ENCODE measurements around the gene MKS1. TPM values are rescaled to one million over a fixed set of nuclear protein-coding genes. Genes with fewer than 3 reads are reported as not detected.
A peak's percentile ranks its signal among the peaks of the same experiment; 100 is the strongest.

MKS1 gene
- total RNA-seq, 1 donor, result 1.2 TPM

DNA sequence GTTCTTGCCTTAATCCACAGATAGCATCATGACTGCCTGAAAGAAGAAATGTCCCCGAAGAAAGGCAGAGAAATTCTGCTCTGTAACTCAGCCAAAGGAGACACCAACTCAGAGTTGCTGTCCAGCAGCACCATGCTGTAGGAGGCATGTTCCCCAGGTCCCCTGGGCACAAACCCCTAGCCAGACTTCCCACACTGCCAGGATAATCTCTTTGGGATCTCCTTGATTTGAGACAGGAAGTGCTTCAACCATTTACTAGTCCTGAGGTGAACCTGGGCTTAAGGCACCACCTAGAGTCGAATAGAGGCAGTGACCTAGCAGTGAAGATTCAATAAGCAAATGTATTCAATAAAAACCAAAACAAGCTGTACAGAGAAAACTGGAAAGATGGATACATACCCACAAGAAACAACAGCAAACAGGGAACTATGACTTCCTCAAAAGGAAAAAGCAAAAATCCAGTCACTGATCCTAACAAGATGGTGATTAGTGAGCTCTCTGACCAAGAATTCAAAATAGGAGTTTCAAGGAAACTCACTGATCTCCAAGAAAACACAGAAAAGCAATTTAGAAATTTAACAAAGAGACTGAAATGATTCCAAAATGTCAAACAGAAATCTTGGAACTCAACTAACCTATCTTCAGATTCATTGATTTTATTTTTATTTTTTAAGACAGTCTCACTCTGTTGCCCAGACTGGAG, 46.5 kb downstream of the MKS1 start:
- Histone ChIP-seq H3K4me1 (ENCODE audit: insufficient read depth, low read length) (peaks cover 26% of the 10 kb centered on the region), H3K9me3 (ENCODE audit: low read depth, low read length) (no peaks in the 10 kb centered on the region), H3K4me3 (ENCODE audit: low read length) (no peak overlapping the region), H3K27me3 (ENCODE audit: insufficient read depth, low read length) (peaks cover 8% of the 10 kb centered on the region)

- Histone ChIP-seq H3K4me3 (ENCODE audit: low read length) (no peak overlapping the region), H3K27me3 (ENCODE audit: insufficient read depth, low read length) (peaks cover 5% of the 10 kb centered on the region), H3K9me3 (ENCODE audit: low read depth, low read length) (no peaks in the 10 kb centered on the region), H3K4me1 (ENCODE audit: insufficient read depth, low read length) (peaks cover 26% of the 10 kb centered on the region)
These were observed 48.4 kb downstream of the MKS1 start for GRCh38 chr17:58170622-58171021.

DNA sequence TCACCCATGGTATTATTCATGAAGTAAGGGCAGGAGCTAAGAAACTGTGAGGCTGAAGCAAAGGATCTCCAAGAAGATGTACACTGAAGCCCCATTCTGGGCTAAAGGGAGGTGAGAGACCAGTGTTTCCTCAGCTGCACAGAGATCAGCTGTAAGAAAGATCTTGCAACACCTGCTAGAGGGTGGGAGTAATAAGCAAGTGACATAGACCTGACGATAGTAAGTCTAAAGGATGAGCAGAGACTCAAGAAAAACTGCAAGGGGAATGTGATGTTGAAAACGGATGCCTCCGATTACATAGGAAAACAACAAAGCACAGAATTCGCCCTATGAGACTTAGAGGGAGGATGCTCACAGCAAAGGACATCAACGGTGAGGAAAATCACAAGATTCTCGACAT, 52.4 kb downstream of the MKS1 start, which contains the start of gene OR4D2:
TSS of gene OR4D2 (plus strand) at position 301 of the 400 bp plus-strand sequence. CDS start 2,674 bp downstream, outside the sequence.
- Histone ChIP-seq H3K4me1 (ENCODE audit: insufficient read depth, low read length) (peaks cover 17% of the 10 kb centered on the region), H3K27me3 (ENCODE audit: insufficient read depth, low read length) (peaks cover 15% of the 10 kb centered on the region), H3K4me3 (ENCODE audit: low read length) (no peak within 1 kb of the TSS), H3K9me3 (ENCODE audit: low read depth, low read length) (no peaks in the 10 kb centered on the region)

DNA sequence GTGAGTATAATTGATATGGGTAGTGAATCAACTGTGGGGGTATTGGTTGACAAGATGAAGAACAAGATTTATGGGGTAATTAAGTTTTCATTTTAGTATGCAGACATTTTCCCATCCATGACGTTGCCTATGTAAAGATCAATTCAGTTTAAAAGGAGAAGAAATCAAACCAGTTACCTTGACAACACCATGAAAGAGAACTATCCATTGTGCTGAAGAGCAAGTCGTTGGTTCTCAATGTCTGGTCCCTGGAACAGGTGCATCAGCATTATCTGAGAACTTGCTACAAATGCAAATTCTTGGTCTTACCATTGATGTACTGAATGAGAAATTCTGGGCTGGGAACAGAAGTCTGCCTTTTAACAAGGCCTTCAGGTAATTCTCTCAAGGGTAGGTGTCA, 53.1 kb downstream of the MKS1 start:
- peaks cover 16% of the 10 kb centered on the region for H3K4me1 ChIP-seq (ENCODE audit: insufficient read depth, low read length)
- peaks cover 15% of the 10 kb centered on the region for H3K27me3 ChIP-seq (ENCODE audit: insufficient read depth, low read length)
- H3K9me3 ChIP-seq (ENCODE audit: low read depth, low read length), result no peaks in the 10 kb centered on the region
- H3K4me3 ChIP-seq (ENCODE audit: low read length), result no peak overlapping the region

DNA sequence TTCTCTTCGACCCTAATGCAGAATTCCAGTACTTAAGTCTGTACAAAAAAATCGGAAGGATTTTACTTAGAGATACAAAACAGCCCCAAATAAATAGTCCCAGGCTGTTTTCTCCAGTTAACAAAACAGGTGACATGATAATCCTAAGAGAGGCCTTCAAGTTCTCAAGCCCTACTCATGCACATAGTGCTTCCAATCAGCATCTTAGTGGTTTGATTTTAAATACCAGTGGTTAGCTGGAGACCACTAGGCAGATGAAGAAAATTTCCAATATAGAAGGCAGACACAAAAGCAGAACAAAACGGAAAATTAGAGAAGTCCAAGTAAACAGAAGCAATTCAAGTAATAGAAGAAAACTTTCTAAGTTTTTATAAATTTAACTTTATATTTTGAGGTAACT, 57.5 kb downstream of the MKS1 start:
- no peaks in the 10 kb centered on the region for H3K9me3 ChIP-seq (ENCODE audit: low read depth, low read length)
- H3K27me3 ChIP-seq (ENCODE audit: insufficient read depth, low read length), result peaks cover 31% of the 10 kb centered on the region
- no peak overlapping the region for H3K4me3 ChIP-seq (ENCODE audit: low read length)
- peaks cover 11% of the 10 kb centered on the region for H3K4me1 ChIP-seq (ENCODE audit: insufficient read depth, low read length)

DNA sequence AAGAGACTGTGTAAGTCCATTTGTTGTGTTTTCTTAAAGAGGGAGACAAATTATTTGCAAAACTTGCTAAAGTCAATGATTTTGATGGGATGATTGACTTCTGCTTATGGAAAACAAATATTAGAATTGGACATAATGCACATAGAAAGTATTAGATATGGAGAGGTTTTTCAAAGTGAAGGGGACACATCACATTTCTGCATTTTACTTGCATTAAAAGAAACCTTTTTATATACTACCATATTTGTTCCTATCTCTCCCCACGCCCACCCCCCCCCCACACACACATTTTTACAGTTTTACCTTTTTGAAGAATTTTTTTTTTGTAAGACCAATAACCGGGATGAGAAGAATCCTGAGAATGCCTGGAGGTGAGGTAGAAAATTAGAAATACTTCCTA, 60.9 kb downstream of the MKS1 start:
- no peaks in the 10 kb centered on the region for H3K9me3 ChIP-seq (ENCODE audit: low read depth, low read length)
- H3K27me3 ChIP-seq (ENCODE audit: insufficient read depth, low read length), result peaks cover 29% of the 10 kb centered on the region
- H3K4me3 ChIP-seq (ENCODE audit: low read length), result no peak overlapping the region
- peaks cover 30% of the 10 kb centered on the region for H3K4me1 ChIP-seq (ENCODE audit: insufficient read depth, low read length)

GRCh38 chr17:58156839-58157803, 61.9 kb downstream of the MKS1 start:
- H3K27me3 ChIP-seq (ENCODE audit: insufficient read depth, low read length), result peaks cover 23% of the 10 kb centered on the region
- peaks cover 39% of the 10 kb centered on the region for H3K4me1 ChIP-seq (ENCODE audit: insufficient read depth, low read length)
- peak overlapping the region; percentile 41 for H3K4me3 ChIP-seq (ENCODE audit: low read length)
- no peaks in the 10 kb centered on the region for H3K9me3 ChIP-seq (ENCODE audit: low read depth, low read length)

Other genes starting within 250 kb of the MKS1 start
- 85.6 TPM for gene VEZF1, start 231.0 kb downstream of the MKS1 start, total RNA-seq
- gene SRSF1, start 212.0 kb downstream of the MKS1 start, total RNA-seq, result 127 TPM
- gene DYNLL2, start 135.8 kb downstream of the MKS1 start, total RNA-seq, result 12.0 TPM
- 0.42 TPM for gene OR4D1, start 70.9 kb downstream of the MKS1 start, total RNA-seq
- not detected for gene OR4D2, start 52.3 kb downstream of the MKS1 start, total RNA-seq
- under 0.01 TPM for gene EPX, start 26.5 kb downstream of the MKS1 start, total RNA-seq
- not detected for gene LPO, start 19.3 kb upstream of the MKS1 start, total RNA-seq
- 0.42 TPM for gene MPO, start 61.7 kb upstream of the MKS1 start, total RNA-seq
- 22.4 TPM for gene TSPOAP1, start 109.5 kb upstream of the MKS1 start, total RNA-seq
- 65.3 TPM for gene SUPT4H1, start 132.9 kb upstream of the MKS1 start, total RNA-seq
- 0.42 TPM for gene RNF43, start 198.3 kb upstream of the MKS1 start, total RNA-seq

Measured in mononuclear cell (primary cell).